HEK293 (cell line): ENCODE data around the gene PTCHD1.

Experiments used
- CTCF ChIA-PET: fragments of 350-600 bp; formaldehyde crosslinking; extraction: SDS; loops from one replicate; lab custom pipeline; 2021; ENCODE audit warnings: antibody characterized with exemption; lab: Yijun Ruan, JAX
- POLR2A ChIA-PET: fragments of 300-600 bp; formaldehyde crosslinking; extraction: SDS; loops from one replicate; lab custom pipeline; 2020; ENCODE audit warnings: antibody characterized with exemption, inconsistent platforms; lab: Yijun Ruan, JAX
- H3K27ac ChIP-seq: fragments of 200-500 bp; sonication (Bioruptor generic); 2 replicates; pipeline ENCODE4 v1.5.1; 2014; ENCODE audit warnings: low read depth, low read length, control low read depth, inconsistent platforms; ENCODE audit errors: extremely low read depth
- H3K36me3 ChIP-seq, 2 experiments: fragments of 200-500 bp in 1 of 2; sonication (Bioruptor generic) in 1 of 2; 1 replicate in 1 of 2; 2 replicates in 1 of 2; pipeline ENCODE4 v1.5.1; 2014 to 2017; ENCODE audit warnings: inconsistent platforms in 2 of 2, low read length in 2 of 2; ENCODE audit not compliant: control insufficient read depth in 2 of 2, insufficient read depth in 1 of 2
- H3K4me1 ChIP-seq: fragments of 200-500 bp; sonication (Bioruptor generic); 2 replicates; pipeline ENCODE4 v1.5.1; 2014; ENCODE audit warnings: mild to moderate bottlenecking, low read length, inconsistent platforms; ENCODE audit not compliant: control insufficient read depth, insufficient read depth
- H3K4me3 ChIP-seq: 2 replicates; pipeline ENCODE4 v1.5.1; 2011; ENCODE audit warnings: low read depth, mild to moderate bottlenecking, control low read depth, low read length, moderate library complexity
- H3K9me3 ChIP-seq: fragments of 200-500 bp; sonication (Bioruptor generic); 2 replicates; pipeline ENCODE4 v1.5.1; 2014; ENCODE audit warnings: low read depth, low read length, inconsistent platforms; ENCODE audit not compliant: control insufficient read depth, insufficient read depth
- GLI4 ChIP-seq: fragments of 450-650 bp; formaldehyde crosslinking; IDR thresholded peaks from 2 replicates; pipeline ENCODE4 v1.5.1; 2016; ENCODE audit warnings: missing biosample characterization, missing genetic modification characterization
- GLIS1 ChIP-seq: fragments of 450-650 bp; formaldehyde crosslinking; IDR thresholded peaks from 2 replicates; pipeline ENCODE4 v1.5.1; 2016; ENCODE audit warnings: missing biosample characterization, missing genetic modification characterization
- GLIS2 ChIP-seq: fragments of 450-650 bp; formaldehyde crosslinking; IDR thresholded peaks from 2 replicates; pipeline ENCODE4 v1.5.1; 2016; ENCODE audit warnings: missing biosample characterization, missing genetic modification characterization
- HOXC10 ChIP-seq: sonication (generic); formaldehyde crosslinking; IDR thresholded peaks from 2 replicates; pipeline ENCODE4 v1.8.1; 2023; ENCODE audit warnings: mild to moderate bottlenecking, missing genetic modification reagents
- SP3 ChIP-seq: fragments of 450-650 bp; formaldehyde crosslinking; IDR thresholded peaks from 2 replicates; pipeline ENCODE4 v1.5.1; 2016; ENCODE audit warnings: missing biosample characterization, missing genetic modification characterization
- TCF7L2 ChIP-seq: IDR thresholded peaks from 2 replicates; pipeline ENCODE4 v1.6.1; 2011; ENCODE audit warnings: low read depth, mild to moderate bottlenecking, inconsistent platforms, low read length, moderate library complexity, borderline replicate concordance
- ZBTB20 ChIP-seq: fragments of 450-650 bp; formaldehyde crosslinking; IDR thresholded peaks from 2 replicates; pipeline ENCODE4 v1.5.1; 2016; ENCODE audit warnings: missing biosample characterization, missing genetic modification characterization
- ZFHX2 ChIP-seq: fragments of 450-650 bp; formaldehyde crosslinking; conservative IDR thresholded peaks from 2 replicates; pipeline ENCODE4 v1.5.1; 2016; ENCODE audit warnings: missing biosample characterization, missing genetic modification characterization
- ZFP37 ChIP-seq: fragments of 450-650 bp; formaldehyde crosslinking; IDR thresholded peaks from 2 replicates; pipeline ENCODE4 v1.5.1; 2016; ENCODE audit warnings: missing biosample characterization, missing genetic modification characterization
- ZIC2 ChIP-seq: fragments of 450-650 bp; formaldehyde crosslinking; IDR thresholded peaks from 2 replicates; pipeline ENCODE4 v1.5.1; 2016; ENCODE audit warnings: missing biosample characterization, missing genetic modification characterization
- ZNF132 ChIP-seq: fragments of 450-650 bp; formaldehyde crosslinking; IDR thresholded peaks from 2 replicates; pipeline ENCODE4 v1.5.1; 2017; ENCODE audit warnings: missing biosample characterization, missing genetic modification characterization, borderline replicate concordance
- ZNF146 ChIP-seq: fragments of 450-650 bp; formaldehyde crosslinking; IDR thresholded peaks from 2 replicates; pipeline ENCODE4 v1.5.1; 2016; ENCODE audit warnings: missing biosample characterization, missing genetic modification characterization
- ZNF157 ChIP-seq: fragments of 450-650 bp; formaldehyde crosslinking; IDR thresholded peaks from 2 replicates; pipeline ENCODE4 v1.5.1; 2016; ENCODE audit warnings: missing biosample characterization, missing genetic modification characterization
- ZNF266 ChIP-seq: fragments of 450-650 bp; formaldehyde crosslinking; IDR thresholded peaks from 2 replicates; pipeline ENCODE4 v1.5.1; 2016; ENCODE audit warnings: missing biosample characterization, missing genetic modification characterization, low read depth
- ZNF324 ChIP-seq: fragments of 450-650 bp; formaldehyde crosslinking; IDR thresholded peaks from 2 replicates; pipeline ENCODE4 v1.5.1; 2016; ENCODE audit warnings: missing biosample characterization, missing genetic modification characterization
- ZNF398 ChIP-seq: fragments of 450-650 bp; formaldehyde crosslinking; IDR thresholded peaks from 2 replicates; pipeline ENCODE4 v1.5.1; 2017; ENCODE audit warnings: missing biosample characterization, missing genetic modification characterization
- ZNF416 ChIP-seq: fragments of 450-650 bp; formaldehyde crosslinking; IDR thresholded peaks from 2 replicates; pipeline ENCODE4 v1.5.1; 2016; ENCODE audit warnings: missing biosample characterization, missing genetic modification characterization
- ZNF501 ChIP-seq: fragments of 450-650 bp; formaldehyde crosslinking; IDR thresholded peaks from 2 replicates; pipeline ENCODE4 v1.5.1; 2016; ENCODE audit warnings: missing biosample characterization, missing genetic modification characterization
- ZNF555 ChIP-seq: fragments of 450-650 bp; formaldehyde crosslinking; conservative IDR thresholded peaks from 2 replicates; pipeline ENCODE4 v1.5.1; 2017; ENCODE audit warnings: missing biosample characterization, mild to moderate bottlenecking, missing genetic modification characterization, inconsistent platforms
- ZNF623 ChIP-seq: fragments of 450-650 bp; formaldehyde crosslinking; IDR thresholded peaks from 2 replicates; pipeline ENCODE4 v1.5.1; 2016; ENCODE audit warnings: missing biosample characterization, missing genetic modification characterization
- ZNF707 ChIP-seq: fragments of 450-650 bp; formaldehyde crosslinking; IDR thresholded peaks from 2 replicates; pipeline ENCODE4 v1.5.1; 2016; ENCODE audit warnings: missing biosample characterization, missing genetic modification characterization
- ZSCAN5A ChIP-seq: fragments of 450-650 bp; formaldehyde crosslinking; IDR thresholded peaks from 2 replicates; pipeline ENCODE4 v1.5.1; 2016; ENCODE audit warnings: missing biosample characterization, missing genetic modification characterization
- TF ChIP-seq, protein P1 (sequence below): fragments of 450-650 bp; formaldehyde crosslinking; optimal IDR thresholded peaks from 2 replicates; pipeline ENCODE3; 2016; ENCODE audit warnings: missing biosample characterization, mild to moderate bottlenecking, missing genetic modification characterization
- TF ChIP-seq, protein P2 (sequence below): fragments of 450-650 bp; formaldehyde crosslinking; IDR thresholded peaks from 2 replicates; pipeline ENCODE4 v1.5.1; 2016; ENCODE audit warnings: missing biosample characterization, missing genetic modification characterization, low read depth
- TF ChIP-seq, protein P3 (sequence below): fragments of 450-650 bp; formaldehyde crosslinking; IDR thresholded peaks from 2 replicates; pipeline ENCODE4 v1.5.1; 2016; ENCODE audit warnings: missing biosample characterization, missing genetic modification characterization

Gene PTCHD1

GRCh38 chrX:23332888-23333821, 1.5 kb upstream of the PTCHD1 start (continued):
- TF ChIP-seq ZNF623 (tag by site-specific recombination) (no peak), GLIS1 (peak; percentile 80), GLIS2 (tag by site-specific recombination) (peak; percentile 37; the same call in 1 of the 2 replicates)

- H3K27ac ChIP-seq: peak overlapping the region; percentile 72
- ChIA-PET POLR2A (interaction anchor here (0.6 kb wide), 1 partner anchor 241 kb away, joined by 4 read pairs; no protein-coding TSS in a partner anchor), CTCF (interaction anchor here (0.6 kb wide), 1 partner anchor 16 kb away, joined by 3 read pairs; no protein-coding TSS in a partner anchor)
- TF ChIP-seq ZNF146 (tag by site-specific recombination) (no peak), ZNF416 (tag by site-specific recombination) (no peak), ZNF501 (tag by site-specific recombination) (no peak), ZFP37 (tag by site-specific recombination) (no peak), ZIC2 (tag by site-specific recombination) (no peak), ZNF324 (tag by site-specific recombination) (no peak), ZNF555 (no peak), ZFHX2 (no peak), ZNF266 (tag by site-specific recombination) (no peak), ZNF398 (peak; percentile 33; the same call in 1 of the 2 replicates), SP3 (tag by site-specific recombination) (0 out of 2 replicates have a peak, but pooled peaks have one; percentile 20), ZBTB20 (tag by site-specific recombination) (no peak), TCF7L2 (no peak), ZNF132 (tag by site-specific recombination) (no peak), GLI4 (tag by site-specific recombination) (no peak), ZNF157 (no peak), ZNF707 (no peak), HOXC10 (CRISPR knock-in tag) (no peak), ZSCAN5A (tag by site-specific recombination) (no peak)
- TF ChIP-seq, protein P1, sequence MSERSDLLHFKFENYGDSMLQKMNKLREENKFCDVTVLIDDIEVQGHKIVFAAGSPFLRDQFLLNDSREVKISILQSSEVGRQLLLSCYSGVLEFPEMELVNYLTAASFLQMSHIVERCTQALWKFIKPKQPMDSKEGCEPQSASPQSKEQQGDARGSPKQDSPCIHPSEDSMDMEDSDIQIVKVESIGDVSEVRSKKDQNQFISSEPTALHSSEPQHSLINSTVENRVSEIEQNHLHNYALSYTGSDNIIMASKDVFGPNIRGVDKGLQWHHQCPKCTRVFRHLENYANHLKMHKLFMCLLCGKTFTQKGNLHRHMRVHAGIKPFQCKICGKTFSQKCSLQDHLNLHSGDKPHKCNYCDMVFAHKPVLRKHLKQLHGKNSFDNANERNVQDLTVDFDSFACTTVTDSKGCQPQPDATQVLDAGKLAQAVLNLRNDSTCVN (tag by site-specific recombination): peak; percentile 32
- TF ChIP-seq, protein P2, sequence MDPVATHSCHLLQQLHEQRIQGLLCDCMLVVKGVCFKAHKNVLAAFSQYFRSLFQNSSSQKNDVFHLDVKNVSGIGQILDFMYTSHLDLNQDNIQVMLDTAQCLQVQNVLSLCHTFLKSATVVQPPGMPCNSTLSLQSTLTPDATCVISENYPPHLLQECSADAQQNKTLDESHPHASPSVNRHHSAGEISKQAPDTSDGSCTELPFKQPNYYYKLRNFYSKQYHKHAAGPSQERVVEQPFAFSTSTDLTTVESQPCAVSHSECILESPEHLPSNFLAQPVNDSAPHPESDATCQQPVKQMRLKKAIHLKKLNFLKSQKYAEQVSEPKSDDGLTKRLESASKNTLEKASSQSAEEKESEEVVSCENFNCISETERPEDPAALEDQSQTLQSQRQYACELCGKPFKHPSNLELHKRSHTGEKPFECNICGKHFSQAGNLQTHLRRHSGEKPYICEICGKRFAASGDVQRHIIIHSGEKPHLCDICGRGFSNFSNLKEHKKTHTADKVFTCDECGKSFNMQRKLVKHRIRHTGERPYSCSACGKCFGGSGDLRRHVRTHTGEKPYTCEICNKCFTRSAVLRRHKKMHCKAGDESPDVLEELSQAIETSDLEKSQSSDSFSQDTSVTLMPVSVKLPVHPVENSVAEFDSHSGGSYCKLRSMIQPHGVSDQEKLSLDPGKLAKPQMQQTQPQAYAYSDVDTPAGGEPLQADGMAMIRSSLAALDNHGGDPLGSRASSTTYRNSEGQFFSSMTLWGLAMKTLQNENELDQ (tag by site-specific recombination): no peak
- TF ChIP-seq, protein P3, sequence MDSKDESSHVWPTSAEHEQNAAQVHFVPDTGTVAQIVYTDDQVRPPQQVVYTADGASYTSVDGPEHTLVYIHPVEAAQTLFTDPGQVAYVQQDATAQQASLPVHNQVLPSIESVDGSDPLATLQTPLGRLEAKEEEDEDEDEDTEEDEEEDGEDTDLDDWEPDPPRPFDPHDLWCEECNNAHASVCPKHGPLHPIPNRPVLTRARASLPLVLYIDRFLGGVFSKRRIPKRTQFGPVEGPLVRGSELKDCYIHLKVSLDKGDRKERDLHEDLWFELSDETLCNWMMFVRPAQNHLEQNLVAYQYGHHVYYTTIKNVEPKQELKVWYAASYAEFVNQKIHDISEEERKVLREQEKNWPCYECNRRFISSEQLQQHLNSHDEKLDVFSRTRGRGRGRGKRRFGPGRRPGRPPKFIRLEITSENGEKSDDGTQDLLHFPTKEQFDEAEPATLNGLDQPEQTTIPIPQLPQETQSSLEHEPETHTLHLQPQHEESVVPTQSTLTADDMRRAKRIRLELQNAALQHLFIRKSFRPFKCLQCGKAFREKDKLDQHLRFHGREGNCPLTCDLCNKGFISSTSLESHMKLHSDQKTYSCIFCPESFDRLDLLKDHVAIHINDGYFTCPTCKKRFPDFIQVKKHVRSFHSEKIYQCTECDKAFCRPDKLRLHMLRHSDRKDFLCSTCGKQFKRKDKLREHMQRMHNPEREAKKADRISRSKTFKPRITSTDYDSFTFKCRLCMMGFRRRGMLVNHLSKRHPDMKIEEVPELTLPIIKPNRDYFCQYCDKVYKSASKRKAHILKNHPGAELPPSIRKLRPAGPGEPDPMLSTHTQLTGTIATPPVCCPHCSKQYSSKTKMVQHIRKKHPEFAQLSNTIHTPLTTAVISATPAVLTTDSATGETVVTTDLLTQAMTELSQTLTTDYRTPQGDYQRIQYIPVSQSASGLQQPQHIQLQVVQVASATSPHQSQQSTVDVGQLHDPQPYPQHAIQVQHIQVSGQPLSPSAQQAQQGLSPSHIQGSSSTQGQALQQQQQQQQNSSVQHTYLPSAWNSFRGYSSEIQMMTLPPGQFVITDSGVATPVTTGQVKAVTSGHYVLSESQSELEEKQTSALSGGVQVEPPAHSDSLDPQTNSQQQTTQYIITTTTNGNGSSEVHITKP (tag by site-specific recombination): peak; percentile 33; the same call in 1 of the 2 replicates
Measured at GRCh38 chrX:23333842-23334520, 668 bp upstream of the PTCHD1 start.

More at GRCh38 chrX:23333842-23334520, 668 bp upstream of the PTCHD1 start:
- H3K4me1 ChIP-seq: no peaks in the 10 kb centered on the region
- no peaks in the 10 kb centered on the region for H3K9me3 ChIP-seq
- H3K4me3 ChIP-seq: peak overlapping the region; percentile 47
- H3K36me3 ChIP-seq: no peaks in the 10 kb centered on the region
